ENCODE data around the gene KIAA2012.

- TF ChIP-seq CTCF (IDR thresholded peaks at IDR 0.05; ENCODE audit: insufficient read depth, low read length) (no peak), GABPA (IDR thresholded peaks at IDR 0.05; ENCODE audit: low read depth) (no peak), POLR2AphosphoS5 (IDR thresholded peaks at IDR 0.05; ENCODE audit: low read depth) (no peak), REST (IDR thresholded peaks at IDR 0.05; ENCODE audit: insufficient replicate concordance, low read depth) (no peak)
These were observed 84.3 kb downstream of the KIAA2012 start for GRCh38 chr2:202157211-202157990.

Data from HL-60 (cell line).